Kidney capillary endothelial cell (primary cell): ENCODE results near the gene SYNDIG1.
"Not testable (repeated sequence)": the region's sequence is repeated elsewhere in the genome, so short reads cannot be mapped to it uniquely, and the experiment has no call there.

ENCODE experiments used
- DNase-seq: peaks from one replicate; pipeline ENCODE4 v3.0.0-alpha.2; 2018; ENCODE audit warnings: low spot score

SYNDIG1 gene

GRCh38 chr20:24611360-24612140 lies 142.1 kb downstream of the SYNDIG1 start:
- DNase-seq: no peak

- no peak for DNase-seq
These were observed 143.7 kb downstream of the SYNDIG1 start for GRCh38 chr20:24612799-24613775.

GRCh38 chr20:24614341-24614740 lies 144.9 kb downstream of the SYNDIG1 start:
- no peak for DNase-seq

- DNase-seq: no peak
These were observed 145.9 kb downstream of the SYNDIG1 start for GRCh38 chr20:24615353-24615752.

- DNase-seq: no peak
These were observed 147.0 kb downstream of the SYNDIG1 start for GRCh38 chr20:24616258-24617079.

- DNase-seq: no peak
These were observed 147.6 kb downstream of the SYNDIG1 start for GRCh38 chr20:24617080-24617432.

GRCh38 chr20:24617757-24618450 lies 148.5 kb downstream of the SYNDIG1 start:
- no peak for DNase-seq

GRCh38 chr20:24618739-24619138 lies 149.3 kb downstream of the SYNDIG1 start:
- DNase-seq: no peak

- no peak for DNase-seq
These were observed 149.8 kb downstream of the SYNDIG1 start for GRCh38 chr20:24619212-24619611.

- no peak for DNase-seq
These were observed 151.6 kb downstream of the SYNDIG1 start for GRCh38 chr20:24620937-24621519.

- DNase-seq: no peak
These were observed 153.4 kb downstream of the SYNDIG1 start for GRCh38 chr20:24622856-24623255.

- DNase-seq: not testable (repeated sequence)
These were observed 156.7 kb downstream of the SYNDIG1 start for GRCh38 chr20:24626141-24626540.

- DNase-seq: no peak
These were observed 157.9 kb downstream of the SYNDIG1 start for GRCh38 chr20:24627291-24627690.

- no peak for DNase-seq
These were observed 158.5 kb downstream of the SYNDIG1 start for GRCh38 chr20:24627926-24628325.

GRCh38 chr20:24628985-24629384 lies 159.6 kb downstream of the SYNDIG1 start:
- DNase-seq: no peak

GRCh38 chr20:24629668-24630067 lies 160.2 kb downstream of the SYNDIG1 start:
- DNase-seq: no peak

GRCh38 chr20:24630486-24631172 lies 161.2 kb downstream of the SYNDIG1 start:
- DNase-seq: no peak

- no peak for DNase-seq
These were observed 161.7 kb downstream of the SYNDIG1 start for GRCh38 chr20:24631173-24631505.

GRCh38 chr20:24632581-24632980 lies 163.2 kb downstream of the SYNDIG1 start:
- DNase-seq: no peak

GRCh38 chr20:24633026-24633425 lies 163.6 kb downstream of the SYNDIG1 start:
- no peak for DNase-seq

GRCh38 chr20:24633521-24633920 lies 164.1 kb downstream of the SYNDIG1 start:
- no peak for DNase-seq
